H9 (cell line): ENCODE results near the gene TRPM2. TPM values are rescaled to one million over a fixed set of nuclear protein-coding genes. Genes with fewer than 3 reads are reported as not detected.

Experiments used
- DNase-seq: peaks from one replicate; pipeline ENCODE4 v3.0.0-alpha.2; 2017
- H2AFZ ChIP-seq: one replicate; pipeline ENCODE4 v1.6.1; 2013; ENCODE audit warnings: mild to moderate bottlenecking, low read length, control low read depth, moderate library complexity
- H2AK5ac ChIP-seq: 2 replicates; pipeline ENCODE4 v1.6.1; 2013; ENCODE audit warnings: low read length, control low read depth, mixed read lengths; ENCODE audit not compliant: insufficient read length
- H2BK120ac ChIP-seq: one replicate; pipeline ENCODE4 v1.6.1; 2013; ENCODE audit warnings: low read depth, mild to moderate bottlenecking, low read length, control low read depth, inconsistent platforms; ENCODE audit not compliant: poor library complexity, severe bottlenecking
- H2BK12ac ChIP-seq: 2 replicates; pipeline ENCODE4 v1.6.1; 2013; ENCODE audit warnings: low read length, control low read depth, mixed read lengths, low read depth; ENCODE audit not compliant: insufficient read length
- H2BK15ac ChIP-seq: 2 replicates; pipeline ENCODE4 v1.6.1; 2013; ENCODE audit warnings: low read depth, low read length, control low read depth
- H2BK20ac ChIP-seq: one replicate; pipeline ENCODE4 v1.6.1; 2013; ENCODE audit warnings: low read depth, mild to moderate bottlenecking, low read length, control low read depth, inconsistent platforms; ENCODE audit not compliant: poor library complexity, severe bottlenecking
- H2BK5ac ChIP-seq: 2 replicates; pipeline ENCODE4 v1.6.1; 2013; ENCODE audit warnings: low read length, control low read depth, mixed read lengths; ENCODE audit not compliant: insufficient read length
- H3K14ac ChIP-seq: 2 replicates; pipeline ENCODE4 v1.6.1; 2013; ENCODE audit warnings: low read length, control low read depth; ENCODE audit not compliant: insufficient read depth
- H3K18ac ChIP-seq: 2 replicates; pipeline ENCODE4 v1.6.1; 2013; ENCODE audit warnings: low read depth, mild to moderate bottlenecking, mixed read lengths, low read length, control low read depth; ENCODE audit not compliant: insufficient read length
- H3K23ac ChIP-seq: 2 replicates; pipeline ENCODE4 v1.6.1; 2013; ENCODE audit warnings: low read length, control low read depth, mixed read lengths, low read depth; ENCODE audit not compliant: insufficient read length
- H3K23me2 ChIP-seq: 2 replicates; pipeline ENCODE4 v1.6.1; 2013; ENCODE audit warnings: low read depth, mild to moderate bottlenecking, mixed read lengths, low read length, control low read depth; ENCODE audit not compliant: insufficient read length, poor library complexity, severe bottlenecking
- H3K27ac ChIP-seq: 2 replicates; pipeline ENCODE4 v1.5.1; 2013; ENCODE audit warnings: low read length, control low read depth, mixed read lengths, low read depth; ENCODE audit not compliant: insufficient read length
- H3K27me3 ChIP-seq: 2 replicates; pipeline ENCODE4 v1.6.1; 2013; ENCODE audit warnings: low read length, control low read depth, inconsistent platforms; ENCODE audit not compliant: insufficient read depth
- H3K4ac ChIP-seq: 2 replicates; pipeline ENCODE4 v1.6.1; 2013; ENCODE audit warnings: low read depth, mild to moderate bottlenecking, control low read depth, inconsistent platforms, low read length, moderate library complexity
- H3K4me1 ChIP-seq: 2 replicates; pipeline ENCODE4 v1.6.1; 2013; ENCODE audit warnings: low read length, control low read depth, inconsistent platforms; ENCODE audit not compliant: insufficient read depth
- H3K4me2 ChIP-seq: 2 replicates; pipeline ENCODE4 v1.6.1; 2013; ENCODE audit warnings: low read length, control low read depth, mixed read lengths; ENCODE audit not compliant: insufficient read length, insufficient read depth
- H3K56ac ChIP-seq: 2 replicates; pipeline ENCODE4 v1.6.1; 2013; ENCODE audit warnings: low read depth, mild to moderate bottlenecking, mixed read lengths, low read length, control low read depth; ENCODE audit not compliant: insufficient read length
- H3K79me1 ChIP-seq: 2 replicates; pipeline ENCODE4 v1.6.1; 2013; ENCODE audit warnings: low read depth, mild to moderate bottlenecking, moderate library complexity, low read length, control low read depth, inconsistent platforms; ENCODE audit not compliant: insufficient read depth, poor library complexity, severe bottlenecking
- H3K79me2 ChIP-seq: 2 replicates; pipeline ENCODE4 v1.6.1; 2013; ENCODE audit warnings: low read length, control low read depth, inconsistent platforms; ENCODE audit not compliant: insufficient read depth
- H3K9ac ChIP-seq: 2 replicates; pipeline ENCODE4 v1.6.1; 2013; ENCODE audit warnings: low read length, control low read depth, mixed read lengths; ENCODE audit not compliant: insufficient read length; ENCODE audit errors: extremely low read depth
- H3K9me3 ChIP-seq: one replicate; pipeline ENCODE4 v1.6.1; 2013; ENCODE audit warnings: low read depth, low read length, inconsistent platforms; ENCODE audit not compliant: control insufficient read depth
- H3T11ph ChIP-seq: one replicate; pipeline ENCODE4 v1.6.1; 2013; ENCODE audit warnings: mild to moderate bottlenecking, low read length, control low read depth, inconsistent platforms
- H4K20me1 ChIP-seq: one replicate; pipeline ENCODE4 v1.6.1; 2013; ENCODE audit not compliant: control insufficient read depth, insufficient read length, insufficient read depth
- H4K5ac ChIP-seq: 2 replicates; pipeline ENCODE4 v1.6.1; 2013; ENCODE audit warnings: low read depth, mild to moderate bottlenecking, mixed read lengths, low read length, control low read depth; ENCODE audit not compliant: insufficient read length
- H4K8ac ChIP-seq: replicated peaks from 2 replicates; pipeline ENCODE4 v1.6.1; 2013; ENCODE audit warnings: low read length, control low read depth, mixed read lengths, low read depth; ENCODE audit not compliant: insufficient read length
- H4K91ac ChIP-seq: 2 replicates; pipeline ENCODE4 v1.6.1; 2013; ENCODE audit warnings: low read depth, mild to moderate bottlenecking, moderate library complexity, mixed read lengths, low read length, control low read depth; ENCODE audit not compliant: insufficient read length
- H3K27ac Mint-ChIP-seq, 3 experiments: 2 replicates in 2 of 3; 3 replicates in 1 of 3; pipeline ENCODE4 v1.8.0; 2020 to 2021; ENCODE audit warnings: mixed read lengths in 3 of 3, mild to moderate bottlenecking in 1 of 3, moderate library complexity in 1 of 3
- H3K27me3 Mint-ChIP-seq: 2 replicates; pipeline ENCODE4 v1.8.0; 2021; ENCODE audit warnings: low read depth, mild to moderate bottlenecking, moderate library complexity, mixed read lengths
- H3K36me3 Mint-ChIP-seq, 3 experiments: 2 replicates in 2 of 3; 3 replicates in 1 of 3; pipeline ENCODE4 v1.8.0; 2020 to 2021; ENCODE audit warnings: low read depth in 3 of 3, mixed read lengths in 3 of 3; ENCODE audit not compliant: insufficient read depth in 1 of 3
- H3K4me1 Mint-ChIP-seq, 2 experiments: 2 replicates each; pipeline ENCODE4 v1.8.0; 2020; ENCODE audit warnings: mixed read lengths in 2 of 2
- H3K4me3 Mint-ChIP-seq, 2 experiments: 2 replicates in 1 of 2; 3 replicates in 1 of 2; pipeline ENCODE4 v1.8.0; 2020 to 2021; ENCODE audit warnings: mild to moderate bottlenecking in 2 of 2, mixed read lengths in 2 of 2, moderate library complexity in 1 of 2
- H3K9me3 Mint-ChIP-seq, 2 experiments: 2 replicates in 1 of 2; 3 replicates in 1 of 2; pipeline ENCODE4 v1.8.0; 2020; ENCODE audit warnings: mild to moderate bottlenecking in 2 of 2, mixed read lengths in 2 of 2, moderate library complexity in 1 of 2
- CTCF ChIP-seq: fragments of 200-600 bp; sonication (generic); conservative IDR thresholded peaks from 3 replicates; pipeline ENCODE4 v1.8.0; 2021; ENCODE audit warnings: antibody characterized with exemption, mild to moderate bottlenecking
- WGBS: extraction: QIAGEN DNeasy Blood & Tissue Kit; methylation state at CpG from one replicate; pipeline ENCODE4 v1.1.7; 2013; ENCODE audit warnings: missing lambda C conversion rate, low lambda C conversion rate, mixed read lengths; ENCODE audit not compliant: insufficient read length; ENCODE audit errors: extremely low coverage; 5-methylcytosine and 5-hydroxymethylcytosine counted together
- total RNA-seq: library from RNA; stranded (reverse); gene quantifications from 2 replicates; pipeline ENCODE4 v1.2.1, GENCODE V29; 2021

The TRPM2 gene
- total RNA-seq, 1 experiment from 2014 or later: 0.68 TPM

GRCh38 chr21:44427241-44428120 is 74.1 kb downstream of the TRPM2 start:
- Histone ChIP-seq H3K14ac (no peak overlapping the region; the same call in 1 of the 2 replicates), H3K27ac (no peak overlapping the region), H2BK12ac (no peak overlapping the region), H3K27me3 (no peaks in the 10 kb centered on the region), H3K23ac (no peak overlapping the region), H4K91ac (no peak overlapping the region), H3K79me1 (no peaks in the 10 kb centered on the region), H2BK20ac (no peak overlapping the region), H3K18ac (no peak overlapping the region), H3T11ph (no peak overlapping the region), H2AK5ac (no peak overlapping the region), H3K79me2 (no peaks in the 10 kb centered on the region), H3K9ac (no peak overlapping the region), H2AFZ (no peak overlapping the region), H3K4ac (no peak overlapping the region), H3K4me2 (no peak overlapping the region), H4K8ac (no peak overlapping the region), H3K9me3 (no peaks in the 10 kb centered on the region), H2BK15ac (no peak overlapping the region), H4K5ac (no peak overlapping the region), H2BK5ac (no peak overlapping the region), H2BK120ac (no peak overlapping the region), H3K56ac (no peak overlapping the region), H4K20me1 (no peaks in the 10 kb centered on the region), H3K4me1 (no peaks in the 10 kb centered on the region), H3K23me2 (no peaks in the 10 kb centered on the region)
- TF ChIP-seq CTCF: no peak
- peaks cover 0 to 3% of the 10 kb centered on the region in 2 experiments; a peak in 1 of 4 replicates for H3K4me1 Mint-ChIP-seq
- WGBS: no CpG with 5 or more reads among the region's 28 CpGs
- peak overlapping the region in 1 of 3 experiments; percentile 80; a peak in 2 of 7 replicates for H3K27ac Mint-ChIP-seq
- H3K36me3 Mint-ChIP-seq: no peaks in the 10 kb centered on the region
- H3K27me3 Mint-ChIP-seq: no peaks in the 10 kb centered on the region; the same call in 1 of the 2 replicates
- peak; percentile 33 for DNase-seq
- H3K4me3 Mint-ChIP-seq: no peak overlapping the region
- peaks cover 10 to 16% of the 10 kb centered on the region in 2 experiments for H3K9me3 Mint-ChIP-seq
